Measurements from ENCODE around the gene SERPINA5.

Gene SERPINA5

DNA sequence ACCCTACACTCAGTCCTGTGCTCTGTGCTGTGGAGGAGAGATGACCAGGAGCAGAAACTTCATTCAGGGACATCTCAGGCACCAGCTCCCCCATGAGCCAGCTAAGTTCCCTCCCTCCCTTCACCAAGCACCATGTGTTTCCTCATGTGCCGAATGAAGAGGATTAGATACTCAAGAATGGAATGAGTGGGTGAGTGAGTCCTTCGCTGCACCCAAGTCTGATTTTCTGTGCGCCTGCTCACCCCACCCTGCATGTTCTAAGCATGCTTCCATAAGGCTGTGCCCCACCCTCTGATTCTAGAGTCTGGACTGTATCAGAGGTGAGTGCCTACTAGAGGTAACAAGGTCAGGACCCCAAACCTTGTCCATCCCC is 12.1 kb downstream of the SERPINA5 start:
- Histone ChIP-seq H3K4me1 (ENCODE audit: control insufficient read depth, insufficient read depth, low read length, unreplicated experiment) (peaks cover 2% of the 10 kb centered on the region), H3K79me2 (ENCODE audit: control insufficient read depth, insufficient read depth, low read length, unreplicated experiment) (no peaks in the 10 kb centered on the region), H2AFZ (ENCODE audit: low read length, unreplicated experiment) (no peak overlapping the region), H3K4me3 (ENCODE audit: low read depth, low read length) (no peak overlapping the region), H3K27me3 (ENCODE audit: insufficient read depth, low read length) (no peaks in the 10 kb centered on the region), H3K27ac (ENCODE audit: low read depth, low read length) (no peak overlapping the region), H3K36me3 (ENCODE audit: insufficient read depth, low read length) (no peaks in the 10 kb centered on the region)

DNA sequence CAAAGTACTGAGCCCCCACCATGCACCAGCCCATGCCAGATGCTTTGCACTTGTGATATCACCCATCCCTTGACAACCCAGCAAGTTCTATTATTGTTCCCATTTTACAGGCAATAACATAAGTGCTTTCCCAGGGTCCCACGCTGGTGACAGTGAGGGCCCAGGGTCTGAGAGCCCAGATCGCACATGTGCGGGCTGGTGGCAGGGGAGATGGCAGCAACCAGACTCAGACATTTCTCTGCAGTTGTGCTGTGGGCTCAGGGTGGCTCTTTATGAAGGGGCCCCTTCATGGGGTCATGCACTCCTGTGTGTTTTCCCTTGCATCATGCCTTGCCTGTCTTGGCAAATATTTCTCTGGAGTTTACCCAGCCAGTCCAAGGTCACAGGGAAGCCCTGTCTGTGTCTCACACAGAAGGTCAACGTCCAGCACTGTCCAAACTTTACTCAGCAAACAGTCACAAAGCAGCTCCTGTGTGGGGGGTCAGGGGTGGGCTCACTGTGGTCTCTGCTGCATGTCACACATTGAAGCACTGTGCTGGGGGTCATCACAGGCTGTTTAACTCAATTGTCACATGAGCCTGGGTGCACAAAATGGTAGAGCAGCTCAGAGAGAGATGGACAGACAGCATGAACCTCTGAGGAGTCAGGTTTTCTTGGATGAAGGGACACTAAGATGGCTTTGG is 12.7 kb downstream of the SERPINA5 start:
- Histone ChIP-seq H3K27me3 (ENCODE audit: insufficient read depth, low read length) (no peaks in the 10 kb centered on the region), H3K79me2 (ENCODE audit: control insufficient read depth, insufficient read depth, low read length, unreplicated experiment) (no peaks in the 10 kb centered on the region), H3K27ac (ENCODE audit: low read depth, low read length) (no peak overlapping the region), H2AFZ (ENCODE audit: low read length, unreplicated experiment) (no peak overlapping the region), H3K4me1 (ENCODE audit: control insufficient read depth, insufficient read depth, low read length, unreplicated experiment) (peaks cover 8% of the 10 kb centered on the region), H3K4me3 (ENCODE audit: low read depth, low read length) (no peak overlapping the region), H3K36me3 (ENCODE audit: insufficient read depth, low read length) (no peaks in the 10 kb centered on the region)

DNA sequence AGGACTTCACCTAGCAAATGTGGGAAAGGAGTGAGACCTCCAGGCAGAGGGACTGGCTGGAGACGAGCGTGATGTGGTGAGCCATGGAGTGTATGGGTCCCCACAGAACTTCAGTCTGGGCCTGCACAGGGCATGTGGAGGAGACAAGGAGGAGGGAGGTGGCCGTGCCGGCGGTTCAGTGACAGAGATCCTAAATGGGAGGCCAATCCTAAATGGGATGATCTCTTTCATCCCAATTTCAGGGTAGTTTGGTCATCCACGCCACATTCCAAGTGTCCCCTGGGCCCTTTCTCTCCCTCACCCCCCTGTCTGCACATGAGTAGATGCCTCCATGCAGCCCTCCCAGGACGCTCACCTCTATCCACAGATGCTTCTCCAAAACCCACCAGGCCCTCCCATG is 13.2 kb downstream of the SERPINA5 start:
- Histone ChIP-seq H3K4me3 (ENCODE audit: low read depth, low read length) (no peak overlapping the region), H3K36me3 (ENCODE audit: insufficient read depth, low read length) (no peaks in the 10 kb centered on the region), H3K4me1 (ENCODE audit: control insufficient read depth, insufficient read depth, low read length, unreplicated experiment) (peaks cover 13% of the 10 kb centered on the region), H3K27me3 (ENCODE audit: insufficient read depth, low read length) (no peaks in the 10 kb centered on the region), H2AFZ (ENCODE audit: low read length, unreplicated experiment) (no peak overlapping the region), H3K27ac (ENCODE audit: low read depth, low read length) (no peak overlapping the region), H3K79me2 (ENCODE audit: control insufficient read depth, insufficient read depth, low read length, unreplicated experiment) (no peaks in the 10 kb centered on the region)

DNA sequence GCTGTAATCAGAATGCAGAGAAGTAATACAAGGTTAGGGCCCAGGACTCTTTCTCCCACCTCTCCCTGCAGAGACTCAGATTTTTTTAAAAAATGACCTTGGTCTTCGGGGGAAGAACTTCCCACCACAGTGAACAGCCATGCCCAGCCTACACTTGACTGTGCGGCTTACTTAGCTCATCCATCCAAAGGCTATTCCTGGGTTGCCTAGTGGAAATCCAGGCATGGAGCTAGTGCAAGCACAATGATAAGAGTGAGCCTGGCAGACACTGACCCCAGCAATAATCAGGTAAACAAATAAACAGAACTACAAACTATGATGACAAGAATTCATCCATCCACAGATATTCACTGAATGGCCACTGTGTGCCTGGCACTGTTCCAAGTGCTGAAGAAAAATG is 14.7 kb downstream of the SERPINA5 start:
- H3K27me3 ChIP-seq (ENCODE audit: insufficient read depth, low read length) = no peaks in the 10 kb centered on the region
- no peak overlapping the region for H3K27ac ChIP-seq (ENCODE audit: low read depth, low read length)

DNA sequence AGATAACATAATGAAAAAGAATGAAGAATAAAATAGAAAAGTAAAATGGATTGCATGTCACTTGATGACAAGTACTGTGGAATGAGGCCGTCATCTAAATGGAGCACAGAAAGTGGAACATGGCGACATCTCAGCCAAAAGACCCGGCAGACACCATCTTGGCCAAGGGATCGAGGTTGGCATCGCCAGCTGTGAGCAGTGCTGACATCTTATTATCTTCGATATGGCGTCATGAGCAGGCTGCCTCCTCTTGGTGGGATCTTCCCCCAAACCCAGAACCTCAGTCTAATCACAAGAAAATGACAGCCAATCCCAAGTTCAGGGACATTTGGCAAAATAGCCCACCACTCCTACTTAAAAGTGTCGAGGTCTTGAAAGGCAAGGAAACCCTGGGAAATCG is 15.1 kb downstream of the SERPINA5 start:
- Histone ChIP-seq H3K27me3 (ENCODE audit: insufficient read depth, low read length) (no peaks in the 10 kb centered on the region), H3K79me2 (ENCODE audit: control insufficient read depth, insufficient read depth, low read length, unreplicated experiment) (no peaks in the 10 kb centered on the region), H3K27ac (ENCODE audit: low read depth, low read length) (no peak overlapping the region), H3K4me3 (ENCODE audit: low read depth, low read length) (no peak overlapping the region), H2AFZ (ENCODE audit: low read length, unreplicated experiment) (no peak overlapping the region), H3K36me3 (ENCODE audit: insufficient read depth, low read length) (no peaks in the 10 kb centered on the region), H3K4me1 (ENCODE audit: control insufficient read depth, insufficient read depth, low read length, unreplicated experiment) (peaks cover 31% of the 10 kb centered on the region)

More for the DNA sequence above, 14.7 kb downstream of the SERPINA5 start:
- no peaks in the 10 kb centered on the region for H3K36me3 ChIP-seq (ENCODE audit: insufficient read depth, low read length)
- no peak overlapping the region for H2AFZ ChIP-seq (ENCODE audit: low read length, unreplicated experiment)
- H3K4me3 ChIP-seq (ENCODE audit: low read depth, low read length) = no peak overlapping the region
- H3K4me1 ChIP-seq (ENCODE audit: control insufficient read depth, insufficient read depth, low read length, unreplicated experiment) = peaks cover 28% of the 10 kb centered on the region
- H3K79me2 ChIP-seq (ENCODE audit: control insufficient read depth, insufficient read depth, low read length, unreplicated experiment) = no peaks in the 10 kb centered on the region

DNA sequence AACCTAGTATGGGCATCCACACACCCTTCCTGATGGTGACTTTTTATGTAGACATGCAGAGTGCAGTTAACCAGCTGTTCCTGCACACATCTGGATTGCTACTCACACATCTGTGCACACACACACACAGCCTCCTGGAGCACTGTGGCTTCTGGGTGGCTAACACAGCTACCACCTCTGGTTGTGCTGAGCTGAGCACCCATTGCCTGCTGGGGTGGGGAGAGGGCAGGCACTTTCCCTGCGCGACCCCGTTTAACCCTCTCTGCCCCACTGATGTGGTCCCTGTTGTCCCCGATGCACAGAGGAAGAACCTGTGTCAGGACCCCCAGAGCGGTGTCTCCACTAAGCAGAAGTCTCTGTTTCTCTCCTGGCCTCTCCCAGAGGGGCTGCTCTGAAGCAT is 16.6 kb downstream of the SERPINA5 start:
- no peaks in the 10 kb centered on the region for H3K79me2 ChIP-seq (ENCODE audit: control insufficient read depth, insufficient read depth, low read length, unreplicated experiment)
- H3K27me3 ChIP-seq (ENCODE audit: insufficient read depth, low read length) = no peaks in the 10 kb centered on the region
- no peak overlapping the region for H3K27ac ChIP-seq (ENCODE audit: low read depth, low read length)
- peaks cover 44% of the 10 kb centered on the region for H3K4me1 ChIP-seq (ENCODE audit: control insufficient read depth, insufficient read depth, low read length, unreplicated experiment)
- H3K4me3 ChIP-seq (ENCODE audit: low read depth, low read length) = no peak overlapping the region
- H2AFZ ChIP-seq (ENCODE audit: low read length, unreplicated experiment) = no peak overlapping the region
- H3K36me3 ChIP-seq (ENCODE audit: insufficient read depth, low read length) = no peaks in the 10 kb centered on the region

DNA sequence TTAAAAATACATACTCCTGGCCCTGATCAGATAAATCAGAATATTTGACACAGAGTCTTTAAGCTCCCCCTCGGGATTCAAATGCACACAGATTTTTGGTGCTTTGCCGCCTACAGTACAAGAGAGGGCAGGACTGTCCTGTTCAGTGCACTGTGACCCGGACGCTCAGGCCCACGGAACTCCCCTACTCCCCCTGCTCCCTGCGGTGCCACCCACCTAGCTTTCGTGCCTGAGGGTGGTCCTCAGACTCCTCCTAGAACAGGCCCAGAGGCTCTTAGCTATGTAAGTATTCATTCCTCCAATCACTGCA is 17.2 kb downstream of the SERPINA5 start:
- Histone ChIP-seq H3K4me3 (ENCODE audit: low read depth, low read length) (no peak overlapping the region), H3K4me1 (ENCODE audit: control insufficient read depth, insufficient read depth, low read length, unreplicated experiment) (peaks cover 44% of the 10 kb centered on the region), H3K27ac (ENCODE audit: low read depth, low read length) (peak overlapping the region; percentile 95), H3K36me3 (ENCODE audit: insufficient read depth, low read length) (no peaks in the 10 kb centered on the region), H2AFZ (ENCODE audit: low read length, unreplicated experiment) (no peak overlapping the region), H3K27me3 (ENCODE audit: insufficient read depth, low read length) (no peaks in the 10 kb centered on the region), H3K79me2 (ENCODE audit: control insufficient read depth, insufficient read depth, low read length, unreplicated experiment) (no peaks in the 10 kb centered on the region)

DNA sequence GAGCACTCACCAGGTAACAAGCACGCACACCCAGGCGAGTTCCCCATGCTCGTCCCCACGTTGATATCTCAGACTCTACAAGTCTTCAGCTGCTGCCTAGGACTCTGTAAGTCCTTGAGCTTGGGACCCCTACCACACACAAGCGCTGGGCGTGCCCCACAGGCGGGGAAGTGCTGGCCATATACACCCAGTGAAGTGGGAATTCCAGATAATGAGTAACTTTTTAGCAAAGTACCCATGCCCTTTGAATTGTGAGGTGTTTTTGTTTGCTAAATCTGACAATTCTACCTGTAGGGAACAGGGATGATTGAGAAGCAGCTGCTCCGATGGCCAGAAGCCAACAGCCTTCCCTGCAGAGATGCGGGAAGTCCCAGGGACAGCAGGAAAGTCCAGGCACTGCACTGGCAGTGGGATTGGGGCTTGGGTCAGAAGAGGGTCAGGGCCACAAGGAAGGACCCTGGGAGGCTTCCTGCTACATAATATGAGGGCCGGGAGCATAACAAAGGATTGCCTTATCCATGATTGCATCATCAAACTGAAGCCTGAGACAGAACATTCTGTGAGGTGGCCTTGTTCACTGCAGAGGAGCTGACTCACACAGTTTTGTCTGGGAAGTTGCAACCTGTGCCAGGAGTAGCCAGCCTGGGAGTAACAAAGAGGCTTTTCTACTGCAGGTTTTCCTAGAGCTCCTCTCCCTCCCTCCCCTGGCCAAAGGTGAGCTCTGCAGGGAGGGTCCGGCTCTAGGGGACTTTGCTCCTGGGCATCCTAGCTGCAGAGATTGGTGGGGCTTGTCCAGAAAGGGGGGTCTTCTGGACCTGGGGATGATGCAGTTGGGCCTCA is 17.8 kb downstream of the SERPINA5 start:
- Histone ChIP-seq H3K27ac (ENCODE audit: low read depth, low read length) (peak overlapping the region; percentile 95), H3K4me3 (ENCODE audit: low read depth, low read length) (peak overlapping the region; percentile 23; the same call in 1 of the 2 replicates), H3K4me1 (ENCODE audit: control insufficient read depth, insufficient read depth, low read length, unreplicated experiment) (peaks cover 44% of the 10 kb centered on the region)

DNA sequence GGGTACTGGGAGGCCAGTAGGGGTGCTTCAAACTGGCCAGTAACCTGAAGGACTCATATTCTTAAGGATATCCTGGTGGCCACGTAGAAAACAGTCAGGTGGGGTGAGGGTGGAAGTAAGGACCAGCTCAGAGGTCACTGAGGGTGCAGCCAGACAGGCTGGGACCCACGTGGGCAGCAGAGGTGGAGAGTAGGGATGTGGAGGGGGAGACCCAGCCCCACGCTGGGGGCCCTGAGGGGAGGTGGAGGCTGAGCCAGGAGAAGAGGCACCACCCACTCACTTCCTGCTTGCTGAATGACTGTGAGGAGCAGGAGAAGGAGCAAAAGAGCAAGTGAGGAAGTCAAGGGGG is 18.4 kb downstream of the SERPINA5 start:
- H3K79me2 ChIP-seq (ENCODE audit: control insufficient read depth, insufficient read depth, low read length, unreplicated experiment) = no peaks in the 10 kb centered on the region
- peak overlapping the region; percentile 95 for H3K27ac ChIP-seq (ENCODE audit: low read depth, low read length)
- H3K4me3 ChIP-seq (ENCODE audit: low read depth, low read length) = peak overlapping the region; percentile 23; the same call in 1 of the 2 replicates
- H3K36me3 ChIP-seq (ENCODE audit: insufficient read depth, low read length) = no peaks in the 10 kb centered on the region
- peaks cover 44% of the 10 kb centered on the region for H3K4me1 ChIP-seq (ENCODE audit: control insufficient read depth, insufficient read depth, low read length, unreplicated experiment)
- H2AFZ ChIP-seq (ENCODE audit: low read length, unreplicated experiment) = no peak overlapping the region
- no peaks in the 10 kb centered on the region for H3K27me3 ChIP-seq (ENCODE audit: insufficient read depth, low read length)

More for the DNA sequence above, 17.8 kb downstream of the SERPINA5 start:
- no peaks in the 10 kb centered on the region for H3K79me2 ChIP-seq (ENCODE audit: control insufficient read depth, insufficient read depth, low read length, unreplicated experiment)
- H2AFZ ChIP-seq (ENCODE audit: low read length, unreplicated experiment) = no peak overlapping the region
- no peaks in the 10 kb centered on the region for H3K27me3 ChIP-seq (ENCODE audit: insufficient read depth, low read length)
- no peaks in the 10 kb centered on the region for H3K36me3 ChIP-seq (ENCODE audit: insufficient read depth, low read length)

DNA sequence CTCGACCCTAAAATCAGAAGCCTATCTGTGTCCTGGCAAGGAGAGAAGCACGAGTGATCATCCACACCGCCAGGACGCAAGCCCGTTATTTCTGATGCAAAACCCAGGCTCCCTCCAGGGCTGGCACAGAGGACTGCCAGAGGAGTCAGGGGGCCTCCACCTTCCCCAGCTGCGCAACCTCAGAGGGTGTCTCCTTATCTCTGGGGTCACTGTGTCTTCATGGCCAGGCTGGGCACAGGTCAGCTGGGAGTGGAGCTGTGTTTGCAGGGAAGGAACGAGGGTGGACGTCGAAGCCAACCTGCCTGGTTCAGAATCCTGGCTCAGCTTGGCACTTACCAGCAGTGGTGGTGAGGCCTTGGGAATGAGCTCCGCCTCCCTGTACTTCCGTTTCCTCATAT is 18.9 kb downstream of the SERPINA5 start:
- Histone ChIP-seq H3K27me3 (ENCODE audit: insufficient read depth, low read length) (no peaks in the 10 kb centered on the region), H3K4me3 (ENCODE audit: low read depth, low read length) (0 out of 2 replicates have a peak overlapping the region, but pooled peaks have one; percentile 19), H3K36me3 (ENCODE audit: insufficient read depth, low read length) (no peaks in the 10 kb centered on the region), H3K4me1 (ENCODE audit: control insufficient read depth, insufficient read depth, low read length, unreplicated experiment) (peaks cover 44% of the 10 kb centered on the region), H3K27ac (ENCODE audit: low read depth, low read length) (peak overlapping the region; percentile 95), H3K79me2 (ENCODE audit: control insufficient read depth, insufficient read depth, low read length, unreplicated experiment) (no peaks in the 10 kb centered on the region), H2AFZ (ENCODE audit: low read length, unreplicated experiment) (no peak overlapping the region)

DNA sequence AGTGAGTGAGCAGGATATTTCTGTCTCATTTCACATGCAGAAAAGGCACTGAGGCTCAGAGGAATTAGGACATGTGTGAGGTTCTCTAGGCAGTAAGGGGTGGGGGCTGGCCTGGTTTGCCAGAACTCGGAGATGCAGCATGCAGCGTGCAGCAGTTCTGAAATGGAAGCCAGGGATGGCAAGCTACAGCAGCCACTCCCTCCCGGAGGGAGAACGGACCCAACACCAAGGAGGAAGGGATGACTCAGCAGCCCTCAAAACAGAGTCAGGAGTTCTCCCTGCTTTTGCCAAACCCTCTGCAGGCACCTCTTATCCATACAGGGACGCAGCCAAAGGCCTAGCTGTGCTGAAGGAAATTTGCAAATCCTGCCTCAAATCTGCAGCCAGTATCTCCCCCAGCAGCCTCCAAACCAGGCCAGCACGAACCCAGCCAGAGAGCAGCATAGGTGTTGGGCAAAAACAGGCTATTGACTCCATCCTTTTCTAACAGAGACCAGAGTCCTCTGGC is 20.7 kb downstream of the SERPINA5 start:
- Histone ChIP-seq H3K27ac (ENCODE audit: low read depth, low read length) (peak overlapping the region; percentile 95), H2AFZ (ENCODE audit: low read length, unreplicated experiment) (peak overlapping the region; percentile 85)

More for the DNA sequence above, 20.7 kb downstream of the SERPINA5 start:
- H3K36me3 ChIP-seq (ENCODE audit: insufficient read depth, low read length) = no peaks in the 10 kb centered on the region
- no peaks in the 10 kb centered on the region for H3K79me2 ChIP-seq (ENCODE audit: control insufficient read depth, insufficient read depth, low read length, unreplicated experiment)
- H3K4me1 ChIP-seq (ENCODE audit: control insufficient read depth, insufficient read depth, low read length, unreplicated experiment) = peaks cover 49% of the 10 kb centered on the region
- H3K4me3 ChIP-seq (ENCODE audit: low read depth, low read length) = no peak overlapping the region
- H3K27me3 ChIP-seq (ENCODE audit: insufficient read depth, low read length) = no peaks in the 10 kb centered on the region

Data from ACC112 (cell line).